GM18868 (cell line): ENCODE data around the gene ARF3.

Experiments used
- ATAC-seq: cut with Tn5 transposase; IDR thresholded peaks from one replicate; pipeline ENCODE4 v1.9.1; 2021; ENCODE audit warnings: mild to moderate bottlenecking, moderate library complexity; ENCODE audit not compliant: unreplicated experiment

The ARF3 gene

GRCh38 chr12:48967991-48968390 lies 10.7 kb upstream of the ARF3 start:
- no peak for ATAC-seq

- no peak for ATAC-seq
These were observed 9.0 kb upstream of the ARF3 start for GRCh38 chr12:48966177-48966895.

- no peak for ATAC-seq
These were observed 8.1 kb upstream of the ARF3 start for GRCh38 chr12:48965298-48965838.

- ATAC-seq: no peak
These were observed 4.5 kb upstream of the ARF3 start for GRCh38 chr12:48961801-48962200.

GRCh38 chr12:48961331-48961730 lies 4.0 kb upstream of the ARF3 start:
- ATAC-seq: no peak

DNA sequence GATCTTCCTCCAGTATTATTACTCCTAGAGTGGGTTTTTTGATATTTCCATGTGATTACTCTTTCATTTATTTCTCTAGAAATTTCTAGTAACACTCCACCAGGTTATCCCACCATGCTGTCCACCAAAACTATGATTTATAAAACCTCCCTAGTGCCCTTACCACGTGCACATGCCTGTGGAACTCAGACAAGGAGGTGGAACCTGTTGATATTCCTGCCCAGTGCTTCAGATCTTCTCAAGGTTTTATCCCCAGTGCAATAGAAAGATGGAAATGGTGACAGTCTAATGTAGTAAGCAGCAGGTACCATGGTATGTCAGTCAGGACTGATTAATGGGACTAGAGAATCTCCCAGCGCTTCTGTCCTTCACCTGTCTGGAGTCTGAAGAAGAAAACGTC lies 3.5 kb upstream of the ARF3 start:
- ATAC-seq: no peak

DNA sequence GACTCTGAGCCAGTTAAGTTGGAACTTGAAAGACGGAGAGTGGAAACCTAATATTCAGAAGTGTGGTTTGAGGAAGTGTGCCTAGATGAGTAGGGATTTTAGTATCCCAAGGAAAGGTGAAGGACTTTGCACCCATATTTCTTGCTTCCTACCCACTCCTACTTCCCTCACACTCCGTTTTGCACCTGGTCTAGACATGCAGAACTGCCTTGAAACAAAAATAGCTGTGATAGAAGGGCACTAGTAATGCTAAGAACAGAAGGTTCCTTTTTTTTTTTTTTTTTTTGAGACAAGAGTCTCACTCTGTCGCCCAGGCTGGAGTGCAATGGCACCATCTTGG lies 732 bp upstream of the ARF3 start:
- no peak for ATAC-seq

DNA sequence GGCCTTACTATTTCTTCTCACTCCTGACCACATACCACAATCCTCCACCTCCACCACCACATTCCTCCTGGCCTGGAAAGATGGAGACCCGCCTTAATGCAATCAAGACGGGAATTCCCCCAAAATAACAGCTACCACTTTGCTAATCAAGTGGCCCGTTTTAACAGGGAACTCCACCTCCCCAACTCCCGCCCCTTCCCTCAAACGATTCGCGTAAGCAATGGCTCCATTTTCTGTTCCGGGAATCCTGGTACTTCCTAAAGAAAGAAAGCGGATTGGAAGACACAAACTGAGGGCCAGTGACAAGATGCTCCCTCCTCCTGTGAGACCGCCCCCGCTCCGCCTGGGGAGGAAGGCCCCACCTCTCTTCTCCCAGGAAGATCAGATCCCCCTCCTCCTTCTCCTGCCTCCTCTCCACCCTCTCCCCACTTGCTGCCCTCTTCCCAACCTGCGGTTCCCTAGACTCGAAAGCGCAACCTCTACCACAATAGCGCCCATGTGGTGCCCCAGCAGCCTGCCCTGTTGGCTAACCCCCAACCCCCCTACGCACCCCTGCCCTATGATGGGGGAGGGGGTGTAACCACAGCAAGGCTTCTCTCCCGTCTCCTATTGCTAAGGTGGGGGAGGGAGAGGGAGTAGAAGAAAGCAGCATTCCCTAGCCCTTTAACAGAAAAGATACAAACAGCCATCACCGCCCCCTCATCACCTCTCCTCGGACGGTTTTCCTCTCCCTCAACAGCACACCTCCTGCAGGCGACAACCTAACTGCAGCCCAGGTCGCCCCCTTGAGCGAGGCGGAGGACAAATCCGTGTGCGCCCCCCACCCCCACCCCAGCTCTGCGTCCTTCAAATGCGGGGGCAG lies 777 bp downstream of the ARF3 start:
- no peak for ATAC-seq

DNA sequence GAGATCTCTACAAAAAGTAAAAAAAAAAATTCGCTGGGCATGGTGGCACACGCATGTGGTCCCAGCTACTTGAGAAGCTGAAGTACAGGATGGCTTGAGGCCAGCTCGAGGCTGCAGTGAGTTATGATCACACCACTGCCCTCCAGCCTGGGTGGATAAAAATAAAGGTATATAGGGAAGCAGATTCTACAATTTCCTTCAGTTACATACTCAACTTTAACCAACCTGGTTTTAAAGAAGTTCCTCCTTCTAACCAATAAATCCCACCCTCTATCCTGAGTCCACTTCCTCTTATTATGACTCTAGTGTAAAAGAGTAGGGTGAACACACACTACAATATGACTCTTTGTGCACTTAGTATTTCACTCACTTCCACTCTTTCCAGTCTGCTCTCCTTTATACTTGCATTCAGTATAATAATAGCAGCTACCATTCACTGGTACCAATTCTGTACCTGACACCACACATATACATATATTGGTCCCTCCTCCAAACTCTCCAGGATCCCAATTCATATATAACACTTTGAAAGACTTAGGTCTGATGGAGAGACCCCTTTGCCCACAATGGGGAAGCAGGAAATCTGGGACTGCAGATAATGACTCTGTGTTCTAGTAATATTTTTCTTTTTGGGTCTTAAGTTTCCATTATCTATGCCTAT lies 2.3 kb downstream of the ARF3 start:
- ATAC-seq: no peak

DNA sequence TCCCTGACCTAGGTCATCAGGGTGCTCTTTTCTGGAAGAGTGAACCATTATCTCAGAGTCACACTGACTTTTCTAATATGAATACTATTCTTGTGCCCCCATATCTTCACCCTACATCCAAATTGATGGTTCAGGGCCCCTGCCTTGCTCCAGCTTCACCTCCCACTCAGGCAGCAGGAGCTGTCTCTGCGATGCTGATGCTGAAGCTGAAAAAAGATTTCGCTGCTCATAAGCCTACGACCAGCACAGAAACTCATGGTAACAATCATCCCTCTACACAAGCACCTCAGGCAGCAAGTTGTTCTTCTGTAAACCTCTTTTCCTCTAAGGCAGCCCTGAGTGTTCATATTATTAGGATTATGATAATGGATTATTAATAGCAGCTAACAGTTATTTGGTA lies 3.2 kb downstream of the ARF3 start:
- no peak for ATAC-seq

DNA sequence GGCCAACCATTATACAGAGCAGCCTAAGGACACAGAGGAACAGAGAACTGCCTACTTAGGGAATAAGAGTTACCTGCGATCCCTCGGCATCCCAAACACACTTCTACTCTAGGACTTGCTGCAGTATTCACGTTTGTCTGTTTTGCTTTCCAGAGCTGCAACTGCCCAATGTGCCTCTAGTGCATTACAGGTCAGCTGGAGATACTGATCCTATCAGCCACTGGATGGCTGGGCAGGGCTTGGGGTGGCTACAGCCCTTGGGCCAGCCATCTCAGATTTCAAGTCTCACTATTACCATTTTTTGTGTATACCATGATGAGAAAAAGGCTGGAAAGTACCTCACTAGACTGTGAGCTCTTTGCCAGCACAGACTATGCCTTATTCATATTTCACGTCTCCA lies 4.6 kb downstream of the ARF3 start:
- no peak for ATAC-seq

GRCh38 chr12:48947727-48948126 lies 9.6 kb downstream of the ARF3 start:
- no peak for ATAC-seq

- ATAC-seq: no peak
These were observed 10.3 kb downstream of the ARF3 start for GRCh38 chr12:48946943-48947342.

DNA sequence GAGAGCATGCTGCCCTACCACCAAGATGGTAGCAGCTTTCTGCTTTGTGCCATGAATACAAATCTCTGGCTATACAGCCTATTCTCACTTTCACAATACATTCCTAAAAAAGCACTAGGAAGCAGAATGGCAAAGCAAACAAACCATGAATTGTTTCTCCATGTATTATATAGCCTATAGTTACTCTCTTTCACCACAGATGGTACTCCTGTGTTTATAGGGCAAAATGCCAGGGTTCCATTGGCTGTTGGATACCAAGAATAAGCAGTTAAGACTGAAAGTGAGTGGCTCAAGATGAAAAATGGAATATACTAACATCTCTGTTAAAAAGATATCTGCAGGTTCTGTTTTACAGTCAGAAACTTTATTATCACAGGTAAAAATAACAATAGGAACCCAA lies 11.1 kb downstream of the ARF3 start:
- no peak for ATAC-seq

DNA sequence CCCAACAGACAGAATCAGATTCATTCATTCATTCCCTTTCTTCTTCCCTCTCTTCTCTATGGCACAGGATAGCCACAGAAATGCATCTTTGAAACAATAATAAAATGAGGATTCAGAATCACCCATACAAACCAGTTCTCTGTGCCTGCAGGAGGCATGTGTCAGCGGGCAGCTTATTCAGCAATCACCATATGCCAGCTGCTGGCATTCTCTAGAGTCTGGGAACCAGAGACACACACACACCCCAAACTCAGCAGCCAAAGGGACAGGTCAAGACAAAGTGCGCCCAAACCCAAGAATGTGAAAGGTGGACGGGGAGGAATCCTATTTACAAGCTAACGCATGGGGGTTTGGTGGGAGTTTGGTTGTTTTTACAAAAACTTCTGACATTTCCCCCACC lies 14.1 kb downstream of the ARF3 start:
- no peak for ATAC-seq

DNA sequence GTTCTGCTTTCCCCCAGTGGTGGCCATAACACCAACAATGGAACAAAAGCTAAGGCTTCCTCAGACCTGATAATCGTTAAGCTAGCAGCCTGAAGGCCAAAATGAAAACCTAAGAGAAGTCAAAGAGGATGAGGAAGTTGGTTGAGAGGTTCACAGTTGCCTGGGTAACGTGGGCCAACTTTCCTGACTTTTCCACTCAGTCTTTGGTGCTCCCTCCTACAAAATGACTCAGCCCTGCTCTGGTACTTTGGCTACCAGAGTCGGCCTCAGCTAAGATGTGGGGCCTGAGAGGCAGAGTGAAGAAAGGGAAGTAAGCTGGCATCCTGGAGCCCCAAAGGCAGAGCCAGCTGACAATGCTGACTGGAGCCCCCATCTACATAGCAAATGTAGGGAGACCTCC lies 17.1 kb downstream of the ARF3 start:
- ATAC-seq: no peak

- no peak for ATAC-seq
These were observed 18.5 kb downstream of the ARF3 start for GRCh38 chr12:48938805-48939204.

DNA sequence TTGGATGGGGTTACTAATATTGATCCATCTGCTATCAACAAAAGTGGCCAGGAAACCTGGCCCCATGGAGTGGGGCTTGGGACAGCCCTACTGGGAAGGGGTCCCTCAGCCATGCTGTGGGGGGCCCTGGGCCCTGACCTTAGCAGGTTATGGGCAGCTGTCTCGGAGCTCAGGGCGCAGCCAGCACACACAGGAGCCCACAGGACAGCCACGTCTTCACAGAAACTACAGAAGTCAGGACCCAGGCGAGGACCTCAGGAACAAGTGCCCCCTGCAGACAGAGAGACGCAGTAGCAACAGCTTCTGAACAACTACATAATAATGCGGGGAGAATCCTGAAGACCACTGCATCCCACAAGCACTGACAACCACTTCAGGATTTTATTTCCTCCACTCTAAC lies 20.1 kb downstream of the ARF3 start:
- ATAC-seq: no peak

DNA sequence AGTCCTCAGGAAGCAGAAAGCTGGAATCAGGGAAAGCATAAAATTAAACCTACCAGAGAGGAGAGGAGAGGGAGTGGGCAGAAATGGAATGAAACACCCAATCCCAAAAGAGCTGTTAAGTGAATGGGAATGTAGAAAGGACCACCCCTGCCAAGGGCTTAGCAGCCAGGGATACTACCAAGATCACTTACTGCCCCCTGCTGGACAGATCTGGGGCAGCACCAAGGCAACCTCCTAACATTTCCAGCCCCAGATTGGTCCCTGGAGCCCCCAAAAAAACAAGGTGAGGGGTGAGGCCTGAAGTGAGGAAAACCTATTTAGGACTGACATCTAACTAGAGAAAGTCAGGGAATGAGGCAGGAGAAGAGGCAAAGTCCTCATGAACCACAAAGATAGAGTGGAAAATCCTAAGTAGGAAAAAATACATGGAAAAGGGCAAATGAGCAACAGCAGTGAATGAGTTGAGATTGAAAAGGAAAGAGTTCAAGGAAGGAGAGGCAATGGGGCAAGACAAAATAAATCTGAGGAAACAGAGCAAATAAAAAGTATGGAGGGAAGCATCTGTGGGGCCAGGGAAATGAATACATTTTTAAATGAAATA lies 20.8 kb downstream of the ARF3 start:
- ATAC-seq: no peak

- ATAC-seq: no peak
These were observed 23.0 kb downstream of the ARF3 start for GRCh38 chr12:48934312-48934706.

DNA sequence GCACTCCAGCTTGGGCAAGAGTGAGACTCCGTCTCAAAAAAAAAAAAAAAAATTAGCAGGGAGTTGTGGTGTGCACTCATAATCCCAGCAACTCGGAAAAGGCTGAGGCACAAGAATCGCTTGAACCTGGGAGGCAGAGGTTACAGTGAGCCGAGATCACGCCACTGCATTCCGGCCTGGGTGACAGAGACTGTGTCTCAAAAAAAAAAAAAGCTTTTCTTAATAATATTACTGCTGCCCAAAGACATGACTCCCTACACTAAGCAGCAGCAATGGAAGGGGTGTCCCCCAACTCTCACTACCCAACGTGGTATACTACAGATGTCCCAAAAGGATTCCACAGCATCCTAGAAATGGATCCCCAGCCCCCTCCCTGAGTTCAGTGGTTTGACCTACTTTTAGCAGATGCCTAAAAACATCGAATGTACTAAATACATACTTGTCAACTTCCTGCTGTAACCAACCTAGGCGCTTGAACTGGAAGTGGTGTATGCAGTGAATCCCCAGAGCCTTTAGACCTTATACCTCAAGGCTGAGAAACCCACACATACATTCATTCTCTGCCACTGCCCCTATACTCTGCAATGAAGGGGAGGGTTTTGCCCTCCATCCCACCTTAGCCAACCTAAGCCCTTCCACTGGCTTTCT lies 23.5 kb downstream of the ARF3 start:
- no peak for ATAC-seq
